Measurements from ENCODE around the gene INHBB. TPM values are rescaled to one million over a fixed set of nuclear protein-coding genes. Genes with fewer than 3 reads are reported as not detected.

Gene INHBB
- total RNA-seq, 1 donor from 2014 or later, result 4.7 TPM

DNA sequence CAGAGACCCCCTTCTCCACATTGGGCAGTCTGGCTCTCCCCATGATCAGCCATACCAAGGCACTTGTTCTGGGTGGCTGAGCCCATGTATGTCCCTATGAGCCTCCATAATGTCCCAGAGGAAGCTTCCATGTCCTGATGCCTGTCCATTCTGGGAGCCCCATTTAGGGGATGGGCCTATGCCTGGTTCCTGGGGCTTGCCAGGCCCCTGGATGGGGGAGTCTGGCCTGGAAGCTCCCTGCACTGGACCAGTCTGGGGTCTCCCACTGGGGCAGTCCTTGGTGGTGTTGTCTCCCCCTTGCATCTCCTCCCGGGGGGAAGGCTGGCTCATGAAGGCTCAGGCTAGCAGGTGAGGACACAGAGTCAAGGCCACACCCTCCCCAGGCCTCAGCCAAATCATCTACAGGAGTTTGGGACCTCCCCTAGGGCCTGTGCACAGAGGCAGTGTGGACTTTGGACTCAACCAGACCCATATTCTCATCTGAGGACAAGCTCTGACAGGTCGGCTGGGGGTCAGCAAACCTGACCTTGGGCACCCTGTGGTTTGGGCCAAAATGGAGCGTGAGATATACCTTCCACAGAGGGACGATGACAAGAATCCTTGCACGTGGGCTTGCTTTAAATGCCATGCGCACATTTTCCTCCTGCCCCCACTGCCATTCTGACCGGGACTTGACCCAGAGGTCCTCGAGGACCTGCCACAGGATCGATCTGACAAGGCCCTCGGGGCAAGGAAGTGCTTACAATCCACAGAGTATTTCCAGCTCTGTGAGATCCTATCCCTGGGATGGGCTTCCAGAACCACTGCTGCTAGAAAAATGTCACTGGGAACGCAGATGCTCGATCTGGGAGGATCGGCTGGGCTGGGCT lies 38.8 kb downstream of the INHBB start:
- TF ChIP-seq, protein P1, sequence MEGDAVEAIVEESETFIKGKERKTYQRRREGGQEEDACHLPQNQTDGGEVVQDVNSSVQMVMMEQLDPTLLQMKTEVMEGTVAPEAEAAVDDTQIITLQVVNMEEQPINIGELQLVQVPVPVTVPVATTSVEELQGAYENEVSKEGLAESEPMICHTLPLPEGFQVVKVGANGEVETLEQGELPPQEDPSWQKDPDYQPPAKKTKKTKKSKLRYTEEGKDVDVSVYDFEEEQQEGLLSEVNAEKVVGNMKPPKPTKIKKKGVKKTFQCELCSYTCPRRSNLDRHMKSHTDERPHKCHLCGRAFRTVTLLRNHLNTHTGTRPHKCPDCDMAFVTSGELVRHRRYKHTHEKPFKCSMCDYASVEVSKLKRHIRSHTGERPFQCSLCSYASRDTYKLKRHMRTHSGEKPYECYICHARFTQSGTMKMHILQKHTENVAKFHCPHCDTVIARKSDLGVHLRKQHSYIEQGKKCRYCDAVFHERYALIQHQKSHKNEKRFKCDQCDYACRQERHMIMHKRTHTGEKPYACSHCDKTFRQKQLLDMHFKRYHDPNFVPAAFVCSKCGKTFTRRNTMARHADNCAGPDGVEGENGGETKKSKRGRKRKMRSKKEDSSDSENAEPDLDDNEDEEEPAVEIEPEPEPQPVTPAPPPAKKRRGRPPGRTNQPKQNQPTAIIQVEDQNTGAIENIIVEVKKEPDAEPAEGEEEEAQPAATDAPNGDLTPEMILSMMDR (IDR thresholded peaks at IDR 0.05; ENCODE audit: unreplicated experiment), result no peak
- no peaks in the 10 kb centered on the region for H3K36me3 Mint-ChIP-seq (ENCODE audit: low read depth, unreplicated experiment)
- H3K27ac Mint-ChIP-seq (ENCODE audit: unreplicated experiment), result no peak overlapping the region
- no peak overlapping the region for H3K4me3 Mint-ChIP-seq (ENCODE audit: unreplicated experiment)
- no peak for DNase-seq (ENCODE audit: low spot score)
- H3K9me3 Mint-ChIP-seq (ENCODE audit: unreplicated experiment), result no peaks in the 10 kb centered on the region
- peaks cover 7% of the 10 kb centered on the region for H3K27me3 Mint-ChIP-seq (ENCODE audit: unreplicated experiment)
- H3K4me1 Mint-ChIP-seq (ENCODE audit: unreplicated experiment), result no peaks in the 10 kb centered on the region

DNA sequence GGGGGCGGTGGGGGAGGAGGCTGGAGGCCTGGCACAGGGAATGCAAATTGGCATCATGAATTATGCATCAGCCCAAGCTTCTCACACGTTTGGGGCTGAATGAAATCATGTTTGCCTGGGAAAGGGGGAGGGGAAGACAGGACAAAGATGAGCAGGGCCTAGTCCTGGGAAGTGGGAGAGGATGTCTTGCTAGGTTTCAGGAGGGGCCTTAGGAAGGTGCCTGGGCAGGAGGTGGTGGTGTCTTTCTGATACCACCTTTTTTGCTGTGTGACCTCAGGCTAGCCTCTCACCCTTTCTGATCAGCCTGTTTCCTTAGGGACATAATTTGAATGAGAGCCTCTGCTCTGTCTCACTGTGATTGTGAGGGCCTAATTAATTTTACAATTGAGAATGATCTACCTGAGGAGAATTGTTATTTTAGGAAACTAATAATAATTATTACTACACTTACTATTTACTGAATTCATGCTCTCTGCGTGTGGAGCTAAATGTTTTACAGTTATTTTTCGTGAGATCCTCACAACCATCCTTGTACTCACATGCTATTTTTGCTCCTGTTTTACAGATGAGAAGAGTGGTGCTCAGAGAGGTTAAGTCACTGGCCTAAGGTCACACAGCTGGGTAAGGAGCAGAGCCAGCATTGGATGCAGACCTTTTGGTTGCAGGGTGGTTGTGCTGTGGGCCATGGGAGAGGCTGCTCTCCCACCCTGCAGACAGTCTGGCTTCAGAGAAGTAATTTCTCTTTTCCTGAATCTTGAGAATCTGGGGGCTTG lies 39.6 kb downstream of the INHBB start:
- no peak overlapping the region for H3K4me3 Mint-ChIP-seq (ENCODE audit: unreplicated experiment)
- TF ChIP-seq, protein P1 (IDR thresholded peaks at IDR 0.05; ENCODE audit: unreplicated experiment), result no peak
- H3K9me3 Mint-ChIP-seq (ENCODE audit: unreplicated experiment), result no peaks in the 10 kb centered on the region
- DNase-seq (ENCODE audit: low spot score), result no peak
- no peaks in the 10 kb centered on the region for H3K4me1 Mint-ChIP-seq (ENCODE audit: unreplicated experiment)
- no peaks in the 10 kb centered on the region for H3K36me3 Mint-ChIP-seq (ENCODE audit: low read depth, unreplicated experiment)
- H3K27me3 Mint-ChIP-seq (ENCODE audit: unreplicated experiment), result peaks cover 7% of the 10 kb centered on the region
- H3K27ac Mint-ChIP-seq (ENCODE audit: unreplicated experiment), result no peak overlapping the region

DNA sequence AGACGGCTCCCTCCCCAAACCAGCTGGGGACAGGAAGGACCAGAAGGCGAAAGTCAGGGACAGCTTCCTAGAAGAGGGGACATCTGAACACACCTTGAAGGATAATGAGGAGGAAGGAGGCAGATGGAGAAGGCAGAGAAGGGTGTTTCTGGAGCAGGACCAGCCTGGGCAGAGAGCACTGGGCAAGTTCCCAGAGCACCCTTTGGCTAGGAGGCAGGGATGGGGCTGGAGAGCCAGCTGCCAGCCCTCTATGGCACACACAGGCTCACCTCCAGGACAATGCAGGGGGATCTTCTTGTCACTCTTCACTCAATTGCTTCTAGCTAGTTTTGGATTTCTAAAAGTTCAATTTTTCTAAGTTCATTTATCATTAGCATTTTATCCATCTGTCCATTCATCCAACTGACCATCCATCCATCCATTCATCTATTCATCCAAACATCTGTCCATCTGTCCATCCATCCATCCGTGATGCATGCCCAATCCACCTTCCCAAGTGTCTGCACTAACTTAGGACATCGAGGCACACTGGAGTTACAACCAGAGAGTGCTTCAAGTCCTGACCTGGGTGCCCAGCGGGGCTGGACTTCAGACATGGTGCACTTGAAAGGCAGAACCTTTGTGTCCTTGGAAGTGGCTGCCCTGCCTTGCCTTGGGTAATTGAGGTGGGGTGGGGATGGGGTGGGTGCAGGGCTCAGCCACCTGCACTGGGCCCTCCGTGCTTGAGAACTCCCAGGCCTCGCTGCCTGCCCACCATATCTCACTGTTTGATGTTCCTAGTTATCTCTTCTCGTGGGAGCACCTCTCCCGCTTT lies 42.5 kb downstream of the INHBB start:
- Mint-ChIP-seq H3K27me3 (ENCODE audit: unreplicated experiment) (peaks cover 2% of the 10 kb centered on the region), H3K9me3 (ENCODE audit: unreplicated experiment) (no peaks in the 10 kb centered on the region), H3K36me3 (ENCODE audit: low read depth, unreplicated experiment) (no peaks in the 10 kb centered on the region), H3K27ac (ENCODE audit: unreplicated experiment) (no peak overlapping the region), H3K4me1 (ENCODE audit: unreplicated experiment) (no peaks in the 10 kb centered on the region), H3K4me3 (ENCODE audit: unreplicated experiment) (no peak overlapping the region)
- DNase-seq (ENCODE audit: low spot score), result no peak
- TF ChIP-seq, protein P1 (IDR thresholded peaks at IDR 0.05; ENCODE audit: unreplicated experiment), result no peak

DNA sequence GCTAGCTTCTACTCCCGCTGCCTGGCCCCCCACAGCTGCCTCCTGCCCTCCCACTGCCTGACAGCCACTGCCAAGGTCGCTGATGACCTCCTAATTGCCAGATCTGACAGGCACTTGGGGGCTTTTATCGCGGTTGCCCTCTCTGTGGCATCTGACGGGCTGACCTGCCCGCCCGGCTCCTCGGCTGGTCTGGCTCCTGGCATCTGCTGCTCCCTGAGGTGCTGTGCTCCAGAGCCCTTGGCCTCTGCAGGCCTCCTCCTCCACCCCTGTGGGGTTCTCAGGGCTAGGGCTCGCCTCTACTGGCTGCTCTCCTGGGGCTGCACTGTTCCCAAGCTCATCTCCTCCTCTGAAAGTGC lies 43.1 kb downstream of the INHBB start:
- H3K9me3 Mint-ChIP-seq (ENCODE audit: unreplicated experiment), result no peaks in the 10 kb centered on the region
- H3K4me3 Mint-ChIP-seq (ENCODE audit: unreplicated experiment), result no peak overlapping the region
- H3K27me3 Mint-ChIP-seq (ENCODE audit: unreplicated experiment), result peaks cover 2% of the 10 kb centered on the region
- no peak for DNase-seq (ENCODE audit: low spot score)
- no peak overlapping the region for H3K27ac Mint-ChIP-seq (ENCODE audit: unreplicated experiment)
- TF ChIP-seq, protein P1 (IDR thresholded peaks at IDR 0.05; ENCODE audit: unreplicated experiment), result no peak
- H3K4me1 Mint-ChIP-seq (ENCODE audit: unreplicated experiment), result no peaks in the 10 kb centered on the region
- H3K36me3 Mint-ChIP-seq (ENCODE audit: low read depth, unreplicated experiment), result no peaks in the 10 kb centered on the region
